Lower leg skin (tissue), 3 donors: ENCODE measurements around the gene SPNS2.

Experiments used
- POLR2A ChIP-seq, 2 donors: fragments of 450-650 bp; IDR thresholded peaks; one replicate each; pipeline ENCODE4 v1.6.1; 2016 to 2017; ENCODE audit warnings: antibody characterized with exemption in 2 of 2, mild to moderate bottlenecking in 1 of 2, moderate library complexity in 1 of 2
- TF ChIP-seq, protein P1 (sequence below), 3 donors: fragments of 450-650 bp; IDR thresholded peaks; one replicate each; pipeline ENCODE4 v1.5.1; 2016; ENCODE audit warnings: antibody characterized with exemption in 3 of 3, mild to moderate bottlenecking in 3 of 3, moderate library complexity in 2 of 3

DNA sequence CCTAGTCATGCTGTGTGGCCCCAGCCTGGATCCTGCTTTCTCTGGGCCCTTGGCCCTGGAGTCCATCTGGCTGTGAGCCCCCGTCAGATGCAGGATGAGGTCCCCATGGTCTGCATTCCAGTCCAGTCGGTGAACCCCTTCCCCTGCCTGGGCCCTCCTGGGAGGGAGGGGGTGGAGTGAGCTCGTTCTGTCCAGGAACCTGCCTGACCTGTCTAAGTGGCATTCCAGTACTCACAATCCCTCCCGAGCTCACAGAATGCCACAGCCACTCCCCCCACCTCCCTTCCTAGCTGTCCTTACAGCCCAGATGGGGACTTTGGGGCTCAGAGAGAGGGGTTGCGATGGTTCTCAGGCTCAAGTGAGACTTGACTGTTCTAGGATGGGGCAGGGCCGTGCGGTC, 15.5 kb downstream of the SPNS2 start:
- TF ChIP-seq POLR2A (IDR thresholded peaks at IDR 0.05), result no peak
- TF ChIP-seq, protein P1, sequence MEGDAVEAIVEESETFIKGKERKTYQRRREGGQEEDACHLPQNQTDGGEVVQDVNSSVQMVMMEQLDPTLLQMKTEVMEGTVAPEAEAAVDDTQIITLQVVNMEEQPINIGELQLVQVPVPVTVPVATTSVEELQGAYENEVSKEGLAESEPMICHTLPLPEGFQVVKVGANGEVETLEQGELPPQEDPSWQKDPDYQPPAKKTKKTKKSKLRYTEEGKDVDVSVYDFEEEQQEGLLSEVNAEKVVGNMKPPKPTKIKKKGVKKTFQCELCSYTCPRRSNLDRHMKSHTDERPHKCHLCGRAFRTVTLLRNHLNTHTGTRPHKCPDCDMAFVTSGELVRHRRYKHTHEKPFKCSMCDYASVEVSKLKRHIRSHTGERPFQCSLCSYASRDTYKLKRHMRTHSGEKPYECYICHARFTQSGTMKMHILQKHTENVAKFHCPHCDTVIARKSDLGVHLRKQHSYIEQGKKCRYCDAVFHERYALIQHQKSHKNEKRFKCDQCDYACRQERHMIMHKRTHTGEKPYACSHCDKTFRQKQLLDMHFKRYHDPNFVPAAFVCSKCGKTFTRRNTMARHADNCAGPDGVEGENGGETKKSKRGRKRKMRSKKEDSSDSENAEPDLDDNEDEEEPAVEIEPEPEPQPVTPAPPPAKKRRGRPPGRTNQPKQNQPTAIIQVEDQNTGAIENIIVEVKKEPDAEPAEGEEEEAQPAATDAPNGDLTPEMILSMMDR (IDR thresholded peaks at IDR 0.05), result no peak
